ENCODE measurements around the gene AP5Z1. TPM values are rescaled to one million over a fixed set of nuclear protein-coding genes. Genes with fewer than 3 reads are reported as not detected.

The AP5Z1 gene
- total and polyA plus RNA-seq, 2 donors (not counting 1 experiment from before 2014, with no cell fraction given), result 99.7 to 113 TPM

DNA sequence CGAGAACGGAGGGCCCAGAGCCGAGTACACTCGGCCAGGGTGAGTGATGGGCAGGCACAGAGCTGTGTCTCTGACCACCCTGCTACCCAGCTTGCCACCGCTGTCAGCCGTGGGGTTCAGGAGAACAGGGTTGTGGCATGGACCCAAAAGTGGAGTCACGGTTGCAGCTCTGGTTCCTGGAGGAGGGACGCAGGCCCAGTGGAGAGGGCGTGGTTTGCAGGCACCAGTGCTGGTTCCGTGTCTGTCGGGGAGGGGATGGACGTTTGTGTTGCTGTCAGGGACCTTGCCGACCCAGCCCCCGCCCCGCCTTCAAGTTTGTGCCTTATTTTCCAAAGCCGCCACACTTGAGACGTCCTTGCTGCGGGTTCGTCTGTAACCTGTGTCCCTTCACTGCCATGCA, 45.1 kb upstream of the AP5Z1 start:
- H3K9ac ChIP-seq (ENCODE audit: low read length), result no peak overlapping the region
- H3K27me3 ChIP-seq (replicated peaks in 1 of 4; ENCODE audit: control extremely low read depth in 1 of 4, control insufficient read depth in 3 of 4, insufficient read depth in 4 of 4, low read length in 3 of 4), result no peaks in the 10 kb centered on the region
- peaks cover 5 to 18% of the 10 kb centered on the region in 2 donors for H3K4me1 ChIP-seq (ENCODE audit: control insufficient read depth in 2 of 2, insufficient read depth in 2 of 2, low read length in 2 of 2)
- no peak overlapping the region for H3K27ac ChIP-seq (ENCODE audit: low read length in 2 of 2)
- H3K4me3 Mint-ChIP-seq, result no peak overlapping the region
- H4K20me1 ChIP-seq (ENCODE audit: control insufficient read depth, insufficient read depth, low read length, poor library complexity, severe bottlenecking), result peaks cover 79% of the 10 kb centered on the region
- peaks cover 0 to 3% (median 0%) of the 10 kb centered on the region in 3 donors for H3K9me3 ChIP-seq (ENCODE audit: control extremely low read depth in 1 of 3, control insufficient read depth in 2 of 3, insufficient read depth in 1 of 3, low read length in 2 of 3)
- H3K79me2 ChIP-seq (ENCODE audit: control insufficient read depth, insufficient read depth, low read length), result peaks cover 96% of the 10 kb centered on the region
- no peak overlapping the region for H3K4me3 ChIP-seq (ENCODE audit: control extremely low read depth in 1 of 5, extremely low read depth in 1 of 5, insufficient read depth in 1 of 5, low read depth in 2 of 5, low read length in 4 of 5)
- H3K27ac Mint-ChIP-seq, result no peak overlapping the region
- peaks cover 0 to 29% of the 10 kb centered on the region in 2 experiments for H3K36me3 ChIP-seq (replicated peaks in 1 of 2; ENCODE audit: control extremely low read depth in 1 of 2, control insufficient read depth in 1 of 2, extremely low read depth in 1 of 2, insufficient read depth in 2 of 2, low read length in 1 of 2)
- intact Hi-C loops (cut with micrococcal nuclease), result no loop called here
- H3K4me2 ChIP-seq (replicated peaks; ENCODE audit: low read depth, low read length, poor library complexity, severe bottlenecking), result no peak overlapping the region
- H3K27me3 Mint-ChIP-seq, result no peaks in the 10 kb centered on the region
- WGBS (ENCODE audit: insufficient coverage), result 95% methylated on average over 19 of the region's 19 CpGs
- POLR2A ChIA-PET, result no interaction called here
- H3K4me1 Mint-ChIP-seq, result peaks cover 22% of the 10 kb centered on the region
- no peak for TF ChIP-seq EZH2 (IDR thresholded peaks at IDR 0.05; ENCODE audit: borderline replicate concordance, insufficient read depth, low read depth, low read length, poor library complexity, severe bottlenecking)
- TF ChIP-seq, protein P1, sequence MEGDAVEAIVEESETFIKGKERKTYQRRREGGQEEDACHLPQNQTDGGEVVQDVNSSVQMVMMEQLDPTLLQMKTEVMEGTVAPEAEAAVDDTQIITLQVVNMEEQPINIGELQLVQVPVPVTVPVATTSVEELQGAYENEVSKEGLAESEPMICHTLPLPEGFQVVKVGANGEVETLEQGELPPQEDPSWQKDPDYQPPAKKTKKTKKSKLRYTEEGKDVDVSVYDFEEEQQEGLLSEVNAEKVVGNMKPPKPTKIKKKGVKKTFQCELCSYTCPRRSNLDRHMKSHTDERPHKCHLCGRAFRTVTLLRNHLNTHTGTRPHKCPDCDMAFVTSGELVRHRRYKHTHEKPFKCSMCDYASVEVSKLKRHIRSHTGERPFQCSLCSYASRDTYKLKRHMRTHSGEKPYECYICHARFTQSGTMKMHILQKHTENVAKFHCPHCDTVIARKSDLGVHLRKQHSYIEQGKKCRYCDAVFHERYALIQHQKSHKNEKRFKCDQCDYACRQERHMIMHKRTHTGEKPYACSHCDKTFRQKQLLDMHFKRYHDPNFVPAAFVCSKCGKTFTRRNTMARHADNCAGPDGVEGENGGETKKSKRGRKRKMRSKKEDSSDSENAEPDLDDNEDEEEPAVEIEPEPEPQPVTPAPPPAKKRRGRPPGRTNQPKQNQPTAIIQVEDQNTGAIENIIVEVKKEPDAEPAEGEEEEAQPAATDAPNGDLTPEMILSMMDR (IDR thresholded peaks at IDR 0.05), result no peak
- ATAC-seq (ENCODE audit: low read depth) (no peak), DNase-seq (no peak)
- no peaks in the 10 kb centered on the region for H3K9me3 Mint-ChIP-seq (ENCODE audit: insufficient read depth)
- CTCF ChIA-PET, result interaction anchor here (0.6 kb wide), 1 partner anchor 46 kb away, joined by 3 read pairs; no protein-coding TSS in a partner anchor
- H2AFZ ChIP-seq (ENCODE audit: insufficient read depth, low read depth, low read length, poor library complexity, severe bottlenecking), result no peak overlapping the region

DNA sequence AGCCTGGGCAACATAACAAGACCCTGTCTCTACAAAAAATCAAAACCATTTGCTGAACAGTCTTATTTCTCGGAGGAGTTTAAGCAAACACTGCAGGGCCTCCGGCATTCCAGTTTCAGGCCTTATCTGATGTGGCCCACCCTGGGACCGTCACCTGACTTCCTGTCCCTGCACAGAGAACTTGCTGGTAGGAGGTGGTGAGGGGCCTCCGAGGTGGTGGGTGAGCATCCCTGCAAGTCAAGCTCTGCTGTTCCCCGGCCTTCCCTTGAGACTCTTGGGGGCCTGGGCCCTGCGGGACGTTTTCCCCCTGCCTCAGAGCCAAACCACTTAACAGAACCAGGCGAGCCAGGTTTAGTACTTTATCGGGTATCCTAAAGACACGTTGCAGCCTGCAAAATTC, 44.5 kb upstream of the AP5Z1 start:
- ChIA-PET POLR2A (no interaction called here), CTCF (no interaction called here)
- Histone ChIP-seq H3K9me3 (ENCODE audit: control extremely low read depth in 1 of 3, control insufficient read depth in 2 of 3, insufficient read depth in 1 of 3, low read length in 2 of 3) (peaks cover 0 to 3% (median 0%) of the 10 kb centered on the region in 3 donors), H3K4me1 (ENCODE audit: control insufficient read depth in 2 of 2, insufficient read depth in 2 of 2, low read length in 2 of 2) (peaks cover 0 to 11% of the 10 kb centered on the region in 2 donors), H4K20me1 (ENCODE audit: control insufficient read depth, insufficient read depth, low read length, poor library complexity, severe bottlenecking) (peaks cover 76% of the 10 kb centered on the region), H3K4me2 (replicated peaks; ENCODE audit: low read depth, low read length, poor library complexity, severe bottlenecking) (no peak overlapping the region), H3K9ac (ENCODE audit: low read length) (no peak overlapping the region), H3K4me3 (ENCODE audit: control extremely low read depth in 1 of 5, extremely low read depth in 1 of 5, insufficient read depth in 1 of 5, low read depth in 2 of 5, low read length in 4 of 5) (no peak overlapping the region), H3K27ac (ENCODE audit: low read length in 2 of 2) (no peak overlapping the region), H2AFZ (ENCODE audit: insufficient read depth, low read depth, low read length, poor library complexity, severe bottlenecking) (no peak overlapping the region), H3K27me3 (replicated peaks in 1 of 4; ENCODE audit: control extremely low read depth in 1 of 4, control insufficient read depth in 3 of 4, insufficient read depth in 4 of 4, low read length in 3 of 4) (no peaks in the 10 kb centered on the region), H3K79me2 (ENCODE audit: control insufficient read depth, insufficient read depth, low read length) (peaks cover 98% of the 10 kb centered on the region), H3K36me3 (replicated peaks in 1 of 2; ENCODE audit: control extremely low read depth in 1 of 2, control insufficient read depth in 1 of 2, extremely low read depth in 1 of 2, insufficient read depth in 2 of 2, low read length in 1 of 2) (peaks cover 0 to 29% of the 10 kb centered on the region in 2 experiments)
- peaks cover 16% of the 10 kb centered on the region for H3K4me1 Mint-ChIP-seq
- H3K27me3 Mint-ChIP-seq, result no peaks in the 10 kb centered on the region
- no peak for DNase-seq
- intact Hi-C loops (cut with micrococcal nuclease), result no loop called here
- no peak for ATAC-seq (ENCODE audit: low read depth)
- WGBS (ENCODE audit: insufficient coverage), result 72% methylated on average over 8 of the region's 10 CpGs
- H3K9me3 Mint-ChIP-seq (ENCODE audit: insufficient read depth), result no peaks in the 10 kb centered on the region
- TF ChIP-seq, protein P1 (IDR thresholded peaks at IDR 0.05), result no peak
- no peak for TF ChIP-seq EZH2 (IDR thresholded peaks at IDR 0.05; ENCODE audit: borderline replicate concordance, insufficient read depth, low read depth, low read length, poor library complexity, severe bottlenecking)
- H3K27ac Mint-ChIP-seq, result no peak overlapping the region
- H3K4me3 Mint-ChIP-seq, result no peak overlapping the region

Data from B cell (primary cell).